A549 (cell line): ENCODE data around the gene AMIGO1. TPM values are rescaled to one million over a fixed set of nuclear protein-coding genes. Genes with fewer than 3 reads are reported as not detected.

Experiments used
- ATAC-seq, 2 experiments: fragments of 200-7000 bp in 1 of 2; fragments of >200 bp in 1 of 2; cut with Nextera tagmentation in 1 of 2; cut with Tn5 transposase in 1 of 2; 3 replicates each; pipeline versions ENCODE4 v1.8.0 to v1.9.1; 2018 to 2020; ENCODE audit warnings: mild to moderate bottlenecking in 1 of 2, moderate library complexity in 1 of 2
- CTCF ChIA-PET: fragments of 300-600 bp; sonication (Branson Sonifier 250); formaldehyde crosslinking; extraction: SDS; loops from one replicate; lab custom pipeline; 2021; ENCODE audit warnings: antibody characterized with exemption, inconsistent platforms; lab: Yijun Ruan, JAX
- POLR2A ChIA-PET: fragments of 350-600 bp; formaldehyde crosslinking; extraction: SDS; loops from one replicate; lab custom pipeline; 2021; ENCODE audit warnings: antibody characterized with exemption, inconsistent platforms; lab: Yijun Ruan, JAX
- DNase-seq, 2 experiments: peaks; one replicate each; pipeline versions ENCODE4 v3.0.0 to v3.0.0-alpha.2; 2011 to 2016; ENCODE audit warnings: low read depth in 1 of 2, low spot score in 1 of 2
- FAIRE-seq: peaks from 2 replicates; lab custom pipeline; 2011; peaks lifted over from hg19 to GRCh38; lab: Jason Lieb, UNC
- H3K27ac ChIP-seq, 2 experiments: fragments of >200 bp; sonication (Bioruptor Twin); formaldehyde crosslinking; 3 replicates each; pipeline ENCODE4 v1.5.1; 2016 to 2017
- H3K4me1 ChIP-seq: fragments of >200 bp; sonication (Bioruptor Twin); formaldehyde crosslinking; 3 replicates; pipeline ENCODE4 v1.6.1; 2016
- H3K4me2 ChIP-seq: fragments of >200 bp; sonication (Bioruptor Twin); formaldehyde crosslinking; 3 replicates; pipeline ENCODE4 v1.6.1; 2016
- H3K4me3 ChIP-seq: fragments of >200 bp; sonication (Bioruptor Twin); formaldehyde crosslinking; 3 replicates; pipeline ENCODE4 v1.5.1; 2016
- H3K9me3 ChIP-seq: fragments of >200 bp; sonication (Bioruptor Twin); formaldehyde crosslinking; 3 replicates; pipeline ENCODE4 v1.6.1; 2016
- CBX8 ChIP-seq: fragments of 200-600 bp; sonication (generic); IDR thresholded peaks from 2 replicates; pipeline ENCODE4 v1.6.1; 2016
- CHD2 ChIP-seq: fragments of 150-350 bp; IDR thresholded peaks from 2 replicates; pipeline ENCODE4 v1.6.1; 2014; ENCODE audit warnings: low read length; ENCODE audit not compliant: partially characterized antibody
- CHD4 ChIP-seq: fragments of 200-600 bp; sonication (generic); IDR thresholded peaks from 2 replicates; pipeline ENCODE4 v1.6.1; 2016; ENCODE audit warnings: antibody characterized with exemption, mild to moderate bottlenecking, borderline replicate concordance
- CTCF ChIP-seq: fragments of >200 bp; sonication (Bioruptor Twin); formaldehyde crosslinking; IDR thresholded peaks from 3 replicates; pipeline ENCODE4 v1.5.1; 2016
- EHF ChIP-seq: fragments of 250-450 bp; sonication (Bioruptor Pico); IDR thresholded peaks from 2 replicates; pipeline ENCODE4 v1.5.0; 2020; ENCODE audit warnings: mild to moderate bottlenecking
- EHMT2 ChIP-seq: fragments of 200-600 bp; sonication (generic); IDR thresholded peaks from 2 replicates; pipeline ENCODE4 v1.6.1; 2016; ENCODE audit warnings: antibody characterized with exemption, low read depth, mild to moderate bottlenecking, moderate library complexity
- ELK1 ChIP-seq: fragments of 150-350 bp; IDR thresholded peaks from 2 replicates; pipeline ENCODE4 v1.6.1; 2014; ENCODE audit warnings: low read depth, mild to moderate bottlenecking, low read length
- FOSB ChIP-seq: fragments of 250-450 bp; sonication (Bioruptor Pico); IDR thresholded peaks from 2 replicates; pipeline ENCODE4 v1.5.0; 2020; ENCODE audit warnings: mild to moderate bottlenecking, moderate library complexity
- FOSL2 ChIP-seq, 2 experiments: fragments of 450-650 bp in 1 of 2; fragments of >200 bp in 1 of 2; sonication (Bioruptor Twin) in 1 of 2; formaldehyde crosslinking; IDR thresholded peaks; 2 replicates each; pipeline versions ENCODE4 v1.5.0 to v1.6.1; 2016 to 2020; ENCODE audit warnings: mild to moderate bottlenecking in 1 of 2, moderate library complexity in 1 of 2
- GATA3 ChIP-seq: IDR thresholded peaks from 2 replicates; pipeline ENCODE4 v1.6.1; 2012; ENCODE audit warnings: borderline replicate concordance
- HEYL ChIP-seq: fragments of 250-450 bp; sonication (Bioruptor Pico); IDR thresholded peaks from 2 replicates; pipeline ENCODE4 v1.8.0; 2021; ENCODE audit warnings: mild to moderate bottlenecking, moderate library complexity
- HOXA7 ChIP-seq: fragments of 250-450 bp; sonication (Bioruptor Pico); IDR thresholded peaks from 2 replicates; pipeline ENCODE4 v1.5.0; 2020; ENCODE audit warnings: mild to moderate bottlenecking, moderate library complexity
- JUN ChIP-seq, 2 experiments: fragments of >200 bp; sonication (Bioruptor Twin); formaldehyde crosslinking; IDR thresholded peaks; 2 replicates in 1 of 2; 3 replicates in 1 of 2; pipeline ENCODE4 v1.6.1; 2016 to 2017
- JUNB ChIP-seq: fragments of >200 bp; sonication (Bioruptor Twin); formaldehyde crosslinking; IDR thresholded peaks from 2 replicates; pipeline ENCODE4 v1.6.1; 2016
- KDM5A ChIP-seq: fragments of 200-600 bp; sonication (generic); IDR thresholded peaks from 2 replicates; pipeline ENCODE4 v1.6.1; 2016; ENCODE audit warnings: antibody characterized with exemption, mild to moderate bottlenecking
- MAFK ChIP-seq: fragments of 450-650 bp; IDR thresholded peaks from 2 replicates; pipeline ENCODE4 v1.6.1; 2014; ENCODE audit not compliant: partially characterized antibody
- MAZ ChIP-seq: fragments of 150-350 bp; IDR thresholded peaks from 2 replicates; pipeline ENCODE4 v1.6.1; 2014; ENCODE audit warnings: antibody characterized with exemption, low read depth, low read length, borderline replicate concordance
- MYC ChIP-seq: IDR thresholded peaks from 2 replicates; pipeline ENCODE4 v1.6.1; 2012; ENCODE audit warnings: mild to moderate bottlenecking, inconsistent platforms, low read length, improper control_type of control experiment, borderline replicate concordance
- NPAS2 ChIP-seq: fragments of 250-450 bp; sonication (Bioruptor Pico); IDR thresholded peaks from 2 replicates; pipeline ENCODE4 v1.8.0; 2022; ENCODE audit warnings: mild to moderate bottlenecking, moderate library complexity, borderline replicate concordance
- POLR2A ChIP-seq: IDR thresholded peaks from 2 replicates; pipeline ENCODE4 v1.6.1; 2012; ENCODE audit warnings: mild to moderate bottlenecking, low read length
- TFCP2L1 ChIP-seq: fragments of 250-450 bp; sonication (Bioruptor Pico); IDR thresholded peaks from 2 replicates; pipeline ENCODE4 v1.5.0; 2021; ENCODE audit warnings: mild to moderate bottlenecking
- TP53 ChIP-seq: fragments of 250-450 bp; sonication (Bioruptor Pico); IDR thresholded peaks from 2 replicates; pipeline ENCODE4 v1.5.0; 2021; ENCODE audit warnings: mild to moderate bottlenecking, moderate library complexity
- ZNF302 ChIP-seq: fragments of 250-450 bp; sonication (Bioruptor Pico); IDR thresholded peaks from 2 replicates; pipeline ENCODE4 v1.9.0; 2021; ENCODE audit warnings: inconsistent platforms, mild to moderate bottlenecking, moderate library complexity
- ZSCAN20 ChIP-seq: fragments of 250-450 bp; sonication (Bioruptor Pico); IDR thresholded peaks from 2 replicates; pipeline ENCODE4 v1.8.0; 2022; ENCODE audit warnings: mild to moderate bottlenecking, moderate library complexity
- WGBS: methylation state at CpG from one replicate; pipeline ENCODE4 v1.1.6; 2017; ENCODE audit errors: missing lambda C conversion rate; 5-methylcytosine and 5-hydroxymethylcytosine counted together
- polyA plus RNA-seq, 4 experiments: library from polyadenylated mRNA; depleted of rRNA in 3 of 4; stranded (reverse); fragments of >200 nt; fragmentation: RNase III in 1 of 4; extraction: RNeasy Plus Mini Kit Qiagen cat#74134 plus additional on column Dnase treatment in 1 of 4; gene quantifications; 2 replicates in 3 of 4; 3 replicates in 1 of 4; pipeline ENCODE4 v1.2.3, GENCODE V29; 2011 to 2017

AMIGO1 gene
- polyA plus RNA-seq, 2 of the 4 experiments (the other 2 are of a cell fraction) = 0.43 to 1.2 TPM

DNA sequence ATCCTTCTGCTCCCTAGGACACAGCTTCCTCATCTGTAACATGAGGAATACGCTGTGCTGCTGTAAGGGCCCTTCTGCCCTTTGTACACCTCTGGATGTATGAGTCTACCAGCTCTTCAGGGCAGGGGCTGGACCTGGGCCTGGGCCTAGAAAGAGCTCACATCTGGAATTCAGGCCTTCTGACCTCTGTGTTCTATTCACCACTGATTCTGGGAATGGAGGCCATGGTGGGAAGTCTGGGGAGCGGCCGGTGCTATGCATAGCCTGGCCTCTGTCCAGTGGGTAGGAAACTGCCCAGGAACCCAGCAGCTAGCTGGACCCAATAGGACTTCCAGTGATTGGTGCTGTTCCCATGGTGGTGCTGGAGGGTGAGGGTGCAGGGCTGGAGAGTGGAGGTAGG lies 19.2 kb upstream of the AMIGO1 start:
- no peak for TF ChIP-seq TP53
- no peak for TF ChIP-seq MAZ
- TF ChIP-seq FOSL2 (IDR thresholded peaks at IDR 0.05) = no peak
- no peak for TF ChIP-seq FOSL2 (CRISPR knock-in tag; IDR thresholded peaks at IDR 0.05)
- no peak for TF ChIP-seq JUNB
- no peak for TF ChIP-seq FOSB (CRISPR knock-in tag)
- TF ChIP-seq GATA3 = no peak
- TF ChIP-seq EHF (CRISPR knock-in tag) = no peak
- ChIA-PET POLR2A (interaction anchor here (1.3 kb wide), 1 partner anchor 35 kb away, joined by 3 read pairs; the partner anchor contains the start of gene CYB561D1), CTCF (interaction anchor here (7.8 to 21.4 kb wide), 3 partner anchors 14 to 37 kb away, joined by 143 to 749 read pairs (median 232); partner anchors contain the start of genes AMIGO1, ATXN7L2, CYB561D1 and GPR61)
- DNase-seq (no peak), FAIRE-seq (no peak), ATAC-seq (no peak)
- 89% methylated on average over 3 of the region's 3 CpGs for WGBS
- H3K27ac ChIP-seq = no peak overlapping the region
- peaks cover 2% of the 10 kb centered on the region; the same call in 1 of the 3 replicates for H3K9me3 ChIP-seq
- H3K4me3 ChIP-seq = no peak overlapping the region
- H3K4me1 ChIP-seq = peaks cover 4% of the 10 kb centered on the region; the same call in 2 of the 3 replicates
- H3K4me2 ChIP-seq = no peak overlapping the region

DNA sequence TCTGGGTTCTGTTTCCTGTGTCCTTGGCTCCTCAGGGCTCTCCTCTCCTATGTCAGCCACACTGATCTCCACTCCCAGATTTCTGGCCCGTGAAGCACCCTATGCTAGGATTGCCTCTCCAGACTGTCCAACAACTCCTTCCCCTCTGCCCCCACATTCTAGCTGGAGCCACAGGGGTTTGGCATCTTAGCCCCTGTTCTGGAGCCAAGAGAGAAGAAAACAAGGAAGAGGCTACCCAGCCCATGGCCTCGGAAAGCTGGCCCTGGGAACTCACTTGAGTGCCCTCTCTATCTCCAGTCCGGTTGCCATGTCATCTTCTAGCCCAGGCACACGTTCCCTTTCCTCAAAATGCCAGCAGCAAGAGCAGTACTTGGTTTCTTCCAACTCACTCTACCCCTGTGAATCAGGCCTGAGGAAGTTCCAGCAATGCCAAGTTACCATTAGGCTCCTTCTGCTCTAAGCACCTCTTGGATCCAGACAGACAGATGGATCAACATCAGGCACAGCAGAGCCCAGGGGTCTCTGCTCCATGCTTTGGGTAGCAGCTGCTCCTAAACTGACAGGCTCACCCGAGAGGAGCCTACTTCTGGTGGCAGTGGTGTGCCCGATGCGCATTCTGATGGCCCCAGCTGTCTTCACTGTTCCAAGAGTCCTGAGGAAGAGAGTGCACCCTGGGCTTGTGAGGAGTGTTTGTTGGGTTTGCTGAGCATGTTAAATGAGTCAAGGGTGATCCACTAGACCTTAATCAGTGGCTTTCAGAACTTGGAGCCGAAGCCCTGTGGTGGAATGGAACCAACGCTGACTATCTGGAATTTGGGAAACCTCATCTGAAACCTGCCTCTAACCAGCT lies 18.5 kb upstream of the AMIGO1 start:
- FAIRE-seq (no peak), DNase-seq (no peak), ATAC-seq (no peak)
- Histone ChIP-seq H3K4me1 (peaks cover 4% of the 10 kb centered on the region; the same call in 2 of the 3 replicates), H3K4me2 (no peak overlapping the region), H3K4me3 (no peak overlapping the region), H3K27ac (no peak overlapping the region), H3K9me3 (peaks cover 2% of the 10 kb centered on the region; the same call in 1 of the 3 replicates)
- ChIA-PET POLR2A (interaction anchor here (1.3 kb wide), 1 partner anchor 34 kb away, joined by 3 read pairs; the partner anchor contains the start of gene CYB561D1), CTCF (interaction anchor here (7.8 to 21.4 kb wide), 3 partner anchors 14 to 36 kb away, joined by 143 to 749 read pairs (median 232); partner anchors contain the start of genes AMIGO1, ATXN7L2, CYB561D1 and GPR61)
- no peak for TF ChIP-seq CHD4
- no peak for TF ChIP-seq EHMT2
- no peak for TF ChIP-seq MAFK
- TF ChIP-seq CBX8 = no peak
- TF ChIP-seq CHD2 = no peak
- no peak for TF ChIP-seq HEYL (CRISPR knock-in tag)
- no peak for TF ChIP-seq ZSCAN20
- no peak for TF ChIP-seq JUN (IDR thresholded peaks at IDR 0.05)
- whole genome bisulfite sequencing = 57% methylated on average over 5 of the region's 9 CpGs

DNA sequence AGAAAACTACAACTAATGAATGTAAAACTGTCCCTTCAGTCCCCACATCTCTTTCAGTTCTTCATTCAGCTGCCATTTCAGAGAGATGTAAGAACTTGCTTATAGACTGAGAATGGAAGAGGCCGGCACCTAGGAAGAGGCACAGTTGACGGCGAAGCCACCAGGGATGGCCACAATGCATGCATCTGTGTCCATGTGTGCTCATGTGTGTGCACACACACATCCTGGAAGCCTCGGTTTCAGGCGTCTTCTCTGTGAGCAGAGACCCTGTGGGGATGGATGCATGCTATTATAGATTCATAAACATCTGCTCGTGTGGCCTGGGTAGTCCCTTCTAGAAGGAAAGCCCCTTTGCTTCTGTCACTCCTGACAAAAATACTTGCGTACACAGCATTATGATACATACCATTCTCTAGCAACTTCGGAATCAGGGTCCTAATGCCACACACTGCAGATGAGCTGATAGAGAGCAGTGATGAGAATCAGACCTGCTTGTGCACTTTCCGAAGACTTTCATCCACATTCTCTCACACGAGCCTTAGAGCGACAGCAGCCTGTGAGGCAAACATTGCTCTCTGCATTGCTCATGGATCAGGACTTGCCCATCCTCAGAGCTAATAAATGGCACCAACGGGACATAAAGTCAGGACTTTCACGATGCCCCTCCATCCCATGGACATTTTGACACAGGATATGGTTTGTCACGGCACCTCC lies 17.7 kb upstream of the AMIGO1 start:
- ChIA-PET CTCF (interaction anchor here (7.8 to 21.4 kb wide), 3 partner anchors 15 to 35 kb away, joined by 143 to 749 read pairs (median 232); partner anchors contain the start of genes AMIGO1, ATXN7L2, CYB561D1 and GPR61), POLR2A (no interaction called here)
- no peak overlapping the region for H3K4me2 ChIP-seq

More for the DNA sequence above, 17.7 kb upstream of the AMIGO1 start:
- ATAC-seq = no peak
- 45% methylated on average over 12 of the region's 14 CpGs for WGBS
- no peak overlapping the region for H3K27ac ChIP-seq
- H3K9me3 ChIP-seq = peaks cover 2% of the 10 kb centered on the region; the same call in 1 of the 3 replicates
- no peak overlapping the region for H3K4me3 ChIP-seq
- no peak for DNase-seq
- no peak for FAIRE-seq
- TF ChIP-seq EHMT2 (no peak), ELK1 (no peak), HEYL (CRISPR knock-in tag) (no peak), MAZ (no peak), KDM5A (no peak), CBX8 (no peak), TFCP2L1 (CRISPR knock-in tag) (no peak), POLR2A (no peak), FOSB (CRISPR knock-in tag) (no peak), JUN (IDR thresholded peaks at IDR 0.05) (no peak), NPAS2 (CRISPR knock-in tag) (no peak), MYC (no peak), ZNF302 (CRISPR knock-in tag) (no peak), HOXA7 (no peak), CTCF (no peak)
- no peaks in the 10 kb centered on the region for H3K4me1 ChIP-seq
